Muscle of arm (tissue), 12 donors: ENCODE results near the gene LIPC. TPM values are rescaled to one million over a fixed set of nuclear protein-coding genes. Genes with fewer than 3 reads are reported as not detected.

Source experiments
- DNase-seq: peaks from one replicate; pipeline ENCODE4 v3.0.0-alpha.2; 2013
- polyA plus RNA-seq, 12 donors: library from polyadenylated mRNA; unstranded; fragments of 120-200 nt; gene quantifications; one replicate each; pipeline ENCODE4 v1.2.1, GENCODE V29; 2013; ENCODE audit not compliant: insufficient read length in 12 of 12

The LIPC gene
- polyA plus RNA-seq, 12 donors = 0.20 to 2.4 (median 0.48) TPM; not detected in 2

DNA sequence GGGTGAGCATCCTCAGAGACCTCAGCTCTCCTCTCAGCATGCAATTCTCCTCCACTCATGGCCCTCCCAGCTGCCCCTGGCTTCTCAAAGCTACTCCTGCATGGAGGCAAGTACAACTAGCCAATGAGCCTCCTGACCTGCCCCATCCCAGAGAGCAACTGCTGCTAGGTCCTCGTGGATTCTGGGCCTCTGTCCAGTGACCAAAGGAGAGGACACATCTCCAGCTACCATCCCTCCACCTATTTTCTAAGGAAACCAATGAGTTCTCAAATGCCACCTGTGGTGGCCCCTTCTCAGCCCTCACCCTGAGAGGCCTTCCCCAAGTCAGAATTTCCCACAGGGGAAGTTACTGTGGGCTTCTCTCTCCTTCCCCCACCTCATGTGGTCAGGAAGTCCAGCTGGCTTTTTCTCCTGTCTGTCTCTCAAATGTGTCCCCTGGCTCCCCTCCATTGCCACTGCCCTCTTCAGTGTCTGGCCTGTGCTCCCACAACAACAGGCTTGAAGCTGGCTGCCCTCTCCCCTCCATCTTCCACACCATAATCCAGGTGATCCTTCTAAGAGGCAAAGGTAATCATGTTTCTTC is 43.0 kb downstream of the LIPC start:
- no peak for DNase-seq

DNA sequence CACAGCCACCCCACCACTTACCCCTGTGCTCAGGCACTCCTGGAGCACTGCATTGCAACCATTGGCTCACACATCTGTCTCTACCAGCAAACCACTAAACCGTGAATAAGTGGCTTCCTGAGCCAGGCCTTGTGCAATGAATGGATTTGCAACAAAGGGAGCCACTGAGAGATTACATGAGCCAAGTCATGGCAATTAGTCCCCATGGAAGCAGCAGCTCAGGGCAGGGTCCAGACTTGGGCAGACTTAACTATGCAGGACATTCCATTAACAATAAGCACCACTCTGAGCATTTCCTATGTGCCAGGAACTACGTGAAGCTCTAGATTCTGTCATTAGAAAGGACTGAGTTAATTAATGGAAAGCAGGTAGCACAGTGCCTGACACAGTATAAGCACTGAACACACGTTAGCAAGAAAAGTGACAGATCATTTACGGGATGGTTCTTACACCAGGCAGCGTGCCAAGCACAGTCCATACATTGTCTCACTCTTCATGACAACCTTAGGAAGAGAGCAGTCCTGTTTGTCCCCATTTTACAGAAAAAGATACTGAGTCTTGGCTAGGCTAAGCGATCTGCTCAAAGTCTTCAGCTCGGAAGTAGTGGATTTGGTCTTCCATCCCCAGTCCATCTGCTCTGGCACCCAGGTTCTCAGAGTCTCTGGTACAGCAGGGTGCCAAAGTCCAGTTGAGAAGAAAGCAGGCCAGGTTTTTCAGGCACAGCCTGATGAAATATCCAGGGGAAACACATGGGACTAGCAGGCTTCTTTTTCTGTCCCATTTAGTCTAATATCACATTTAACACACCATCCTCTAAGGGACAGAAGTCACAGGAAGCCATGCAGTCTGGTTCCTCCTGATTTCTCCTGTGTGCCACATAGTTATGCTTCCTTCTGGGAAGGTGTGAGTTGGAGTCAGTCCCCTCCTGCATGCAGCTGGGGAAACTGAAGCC is 44.1 kb downstream of the LIPC start:
- DNase-seq = no peak

DNA sequence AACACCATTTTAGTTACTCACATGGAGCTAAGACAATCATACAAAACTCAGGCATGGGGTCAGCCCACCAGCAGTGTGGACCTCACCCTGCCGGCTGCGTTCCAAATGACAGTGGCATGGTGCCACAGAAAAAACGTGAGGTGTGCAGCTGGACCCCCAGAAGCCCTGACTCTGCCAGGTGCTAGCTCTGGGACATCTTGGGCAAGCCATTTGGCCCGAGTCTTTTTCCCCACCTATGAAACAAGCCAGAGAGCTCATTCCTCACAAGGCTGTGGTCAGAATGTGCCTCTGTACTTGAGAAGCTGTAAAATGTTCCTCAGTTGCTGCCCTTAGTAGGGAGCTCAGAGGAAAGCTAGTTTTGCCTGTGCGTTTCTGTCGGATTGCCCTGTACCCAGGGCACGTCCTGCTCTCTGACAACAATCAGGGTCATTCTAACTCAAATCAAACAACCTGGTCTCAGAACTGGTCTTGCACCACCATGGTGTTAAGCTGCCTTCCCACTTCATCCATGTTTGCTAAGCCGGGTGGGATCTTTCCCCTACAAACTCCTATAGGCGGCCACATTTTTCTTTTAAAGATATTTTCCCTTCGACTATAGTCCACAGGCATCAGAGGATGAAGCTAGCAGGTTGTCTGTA is 44.9 kb downstream of the LIPC start:
- no peak for DNase-seq

DNA sequence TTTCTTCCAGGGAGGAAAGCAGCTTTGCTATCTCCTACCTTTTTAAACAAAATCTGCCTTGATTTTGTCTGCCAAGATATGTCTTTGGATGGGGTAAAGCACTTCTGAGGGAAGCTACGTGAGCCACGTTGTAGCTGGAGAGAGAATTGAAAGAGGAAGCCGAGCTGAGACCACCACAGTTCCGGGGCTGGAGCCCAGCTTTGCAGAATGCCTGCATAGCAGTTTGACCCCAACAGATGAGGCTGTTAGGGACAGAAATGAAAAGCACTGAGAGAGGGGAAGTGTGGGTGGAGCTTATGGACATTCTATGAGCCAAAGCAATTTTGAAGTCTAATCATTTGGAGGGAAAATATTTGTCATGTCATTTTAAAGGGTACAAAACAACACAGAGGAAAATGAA is 45.4 kb downstream of the LIPC start:
- no peak for DNase-seq

DNA sequence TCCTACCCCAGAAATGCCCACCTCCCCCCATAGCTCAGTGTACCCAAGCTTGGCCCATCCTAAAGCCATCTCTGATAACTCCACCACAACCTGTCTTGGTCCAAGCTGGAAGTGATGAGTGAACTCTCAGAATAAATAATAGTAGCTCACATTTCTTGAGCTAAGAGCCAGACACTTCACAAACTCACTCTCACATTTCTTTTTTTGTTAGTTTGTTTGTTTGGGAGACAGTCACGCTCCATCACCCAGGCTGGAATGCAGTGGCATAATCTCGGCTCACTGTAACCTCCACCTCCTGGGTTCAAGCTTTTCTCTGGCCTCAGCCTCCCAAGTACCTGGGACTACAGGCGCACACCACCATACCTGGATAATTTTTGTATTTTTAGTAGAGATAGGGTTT is 46.2 kb downstream of the LIPC start:
- no peak for DNase-seq

DNA sequence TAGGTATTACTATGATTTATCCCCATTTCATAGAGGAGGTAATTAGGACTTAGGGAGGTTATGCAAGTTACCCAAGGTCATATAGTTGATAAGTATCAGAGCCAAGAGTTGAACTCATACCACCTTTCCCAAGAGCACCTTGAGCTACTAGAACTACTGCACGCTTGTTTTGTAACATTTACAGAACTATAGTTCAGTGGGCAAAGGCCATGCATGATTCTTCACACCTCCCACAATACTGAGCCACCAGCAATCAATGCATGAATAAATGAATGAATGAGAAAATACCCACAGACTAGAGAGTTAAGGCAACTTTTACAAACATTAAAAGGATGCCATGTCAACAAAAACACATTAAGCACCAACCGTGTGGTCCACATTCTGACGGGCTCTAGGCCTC is 46.8 kb downstream of the LIPC start:
- DNase-seq = no peak

DNA sequence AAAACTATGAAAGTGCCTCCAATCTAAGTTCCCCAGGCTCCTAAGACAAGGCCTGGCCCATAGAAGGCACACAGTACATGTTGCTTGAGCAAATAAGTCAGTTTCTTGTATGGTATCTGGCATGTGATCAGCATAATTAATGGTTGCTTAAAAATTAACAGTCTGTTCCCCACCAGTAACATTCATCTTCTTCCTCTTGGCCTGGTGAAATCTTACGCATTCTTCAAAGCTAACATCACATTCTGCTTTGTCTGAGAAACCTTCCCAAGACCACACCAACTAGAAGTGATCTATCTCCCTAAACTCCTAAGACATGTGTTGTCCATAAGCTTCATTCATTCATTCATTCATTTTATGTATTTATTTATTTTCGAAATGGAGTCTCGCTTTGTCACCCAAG is 48.1 kb downstream of the LIPC start:
- no peak for DNase-seq

DNA sequence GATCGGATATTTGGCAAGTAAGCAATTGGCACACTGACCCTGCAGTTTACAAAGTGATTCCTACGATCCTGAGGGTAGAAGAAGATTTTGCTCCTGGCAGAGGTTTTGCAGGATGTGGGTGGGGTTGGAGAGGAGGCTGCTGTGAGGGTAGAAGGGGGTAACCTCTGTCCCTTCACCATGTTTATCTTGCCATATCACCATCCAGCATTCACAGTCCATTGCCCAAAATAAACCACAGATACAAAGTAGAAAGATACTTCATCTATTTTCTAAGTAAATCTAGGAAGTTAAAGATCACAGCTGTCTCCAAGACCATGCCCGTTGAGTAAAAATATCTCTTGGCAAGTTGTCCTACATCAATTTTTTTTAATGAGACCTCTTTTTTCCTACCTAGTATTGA is 51.6 kb downstream of the LIPC start:
- DNase-seq = no peak

DNA sequence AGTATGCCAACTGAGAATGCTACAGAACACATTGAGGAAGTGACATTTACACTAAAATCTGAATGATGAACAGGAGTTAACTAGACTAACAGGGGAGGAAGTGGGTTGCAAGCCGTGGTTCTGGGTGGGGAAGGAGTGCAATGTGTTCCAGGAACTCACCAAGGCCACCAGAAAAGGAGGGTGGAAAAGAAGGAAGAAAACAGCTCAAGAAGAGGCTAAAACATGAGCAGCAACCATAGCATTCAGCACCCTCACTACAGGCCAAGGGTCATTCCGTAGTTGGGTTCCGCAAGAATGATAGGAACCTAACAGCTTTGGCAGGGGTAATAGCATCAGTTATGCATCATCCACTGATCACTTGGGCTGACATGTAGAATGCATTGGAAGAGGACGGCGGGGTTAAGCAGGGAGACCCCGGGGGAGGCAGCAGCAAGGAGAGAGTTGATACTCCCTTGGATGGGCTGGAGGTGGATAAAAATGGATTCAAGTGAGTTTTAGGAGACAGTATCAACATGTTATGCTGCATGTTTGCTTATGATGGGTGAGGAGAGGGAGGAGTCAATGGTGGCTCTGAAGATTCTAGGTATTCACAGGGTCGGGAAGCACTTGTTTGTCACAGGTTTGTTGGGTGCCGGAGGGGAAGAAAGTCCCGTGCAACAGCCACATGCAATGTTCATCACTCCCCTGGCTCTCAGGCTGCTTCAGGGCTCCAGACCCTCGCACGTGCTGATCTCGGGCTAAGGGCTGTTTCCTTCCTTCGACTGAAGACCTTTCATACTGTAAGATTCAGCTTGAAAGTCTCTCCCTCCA is 53.2 kb downstream of the LIPC start:
- DNase-seq = no peak

DNA sequence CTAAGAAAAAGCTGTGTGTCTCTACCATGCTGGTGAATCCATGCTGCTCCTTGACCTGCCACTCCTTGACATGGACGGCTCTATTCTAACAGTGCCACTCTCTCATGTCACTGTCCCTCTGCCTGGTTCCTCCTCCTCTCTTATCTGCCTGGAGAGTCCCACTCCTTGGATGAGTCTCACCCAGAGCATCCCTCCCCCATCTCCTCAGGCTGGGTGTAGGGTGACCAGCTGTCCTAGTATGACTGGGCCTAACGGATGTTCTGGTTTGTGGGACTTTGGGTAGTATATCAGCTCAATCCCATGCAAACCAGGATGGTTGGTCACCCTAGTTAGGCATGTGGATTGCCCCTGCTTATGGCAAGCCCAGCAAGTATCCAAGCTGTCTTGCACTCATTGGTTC is 54.3 kb downstream of the LIPC start:
- no peak for DNase-seq

DNA sequence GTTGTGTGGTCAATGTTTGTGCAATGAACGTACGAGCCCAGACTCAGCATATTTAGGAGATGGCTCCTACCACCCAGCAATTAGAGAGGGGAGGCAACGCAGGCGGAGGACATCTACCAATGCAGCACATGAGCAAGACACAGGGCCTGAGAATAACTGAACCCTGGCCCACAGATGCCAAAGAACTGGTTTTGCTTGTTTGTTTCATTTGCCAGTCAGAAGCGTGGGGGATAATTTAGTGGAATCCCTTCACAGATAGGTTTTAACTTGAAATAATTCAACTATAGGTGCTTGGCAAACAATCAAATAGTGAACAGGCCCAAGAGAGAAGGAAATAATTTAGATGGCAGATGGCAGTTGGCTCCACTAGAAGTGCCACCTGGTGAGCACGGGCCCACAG is 54.8 kb downstream of the LIPC start:
- no peak for DNase-seq

DNA sequence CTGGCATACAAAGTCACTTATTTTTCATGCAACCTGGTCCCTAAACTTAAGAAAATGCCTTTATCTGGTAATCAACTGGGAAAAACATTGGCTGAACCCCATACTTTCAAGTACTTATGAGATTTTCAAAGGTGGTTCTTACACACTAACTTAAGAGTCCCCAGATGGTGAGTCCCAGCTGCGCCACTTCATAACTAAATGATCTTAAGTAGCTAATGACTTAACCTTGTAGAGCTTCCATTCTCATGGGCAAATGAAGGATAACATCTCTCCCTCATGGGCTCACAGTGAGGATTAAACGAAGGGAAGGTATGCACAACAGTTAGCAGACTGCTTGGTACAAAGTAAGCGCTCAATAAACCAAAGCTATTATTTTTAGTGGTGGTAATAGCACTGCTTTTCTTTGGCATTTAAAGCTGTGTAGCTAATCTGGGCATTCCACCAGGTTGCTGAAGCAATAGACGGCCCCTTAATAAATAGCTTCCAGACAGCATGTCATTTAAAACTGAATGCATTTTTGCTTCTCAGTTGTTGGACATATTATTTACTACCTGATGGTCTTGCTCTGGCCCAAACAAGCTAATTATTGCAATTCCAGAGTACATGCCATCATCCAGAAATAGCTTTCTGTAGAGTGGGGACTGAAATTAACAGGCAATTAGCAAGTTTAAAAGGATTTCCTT is 55.4 kb downstream of the LIPC start:
- no peak for DNase-seq

DNA sequence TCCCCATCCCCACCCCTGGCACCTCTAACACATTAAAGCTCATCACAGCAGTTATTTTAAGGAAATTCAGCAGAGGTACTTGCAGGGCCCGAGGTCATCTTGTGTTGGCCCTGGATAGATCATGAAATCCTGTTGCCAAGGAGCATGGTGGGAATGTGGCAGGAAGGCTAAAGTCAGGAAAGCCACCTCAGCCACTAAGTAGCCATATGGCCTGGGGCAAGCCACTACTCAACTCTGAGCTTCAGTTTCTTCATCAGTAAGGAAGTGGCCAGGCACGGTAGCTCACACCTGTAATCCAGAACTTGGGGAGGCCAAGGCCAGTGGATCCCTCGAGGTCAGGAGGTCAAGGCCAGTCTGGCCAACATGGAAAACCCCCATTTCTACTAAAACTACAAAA is 55.9 kb downstream of the LIPC start:
- no peak for DNase-seq

DNA sequence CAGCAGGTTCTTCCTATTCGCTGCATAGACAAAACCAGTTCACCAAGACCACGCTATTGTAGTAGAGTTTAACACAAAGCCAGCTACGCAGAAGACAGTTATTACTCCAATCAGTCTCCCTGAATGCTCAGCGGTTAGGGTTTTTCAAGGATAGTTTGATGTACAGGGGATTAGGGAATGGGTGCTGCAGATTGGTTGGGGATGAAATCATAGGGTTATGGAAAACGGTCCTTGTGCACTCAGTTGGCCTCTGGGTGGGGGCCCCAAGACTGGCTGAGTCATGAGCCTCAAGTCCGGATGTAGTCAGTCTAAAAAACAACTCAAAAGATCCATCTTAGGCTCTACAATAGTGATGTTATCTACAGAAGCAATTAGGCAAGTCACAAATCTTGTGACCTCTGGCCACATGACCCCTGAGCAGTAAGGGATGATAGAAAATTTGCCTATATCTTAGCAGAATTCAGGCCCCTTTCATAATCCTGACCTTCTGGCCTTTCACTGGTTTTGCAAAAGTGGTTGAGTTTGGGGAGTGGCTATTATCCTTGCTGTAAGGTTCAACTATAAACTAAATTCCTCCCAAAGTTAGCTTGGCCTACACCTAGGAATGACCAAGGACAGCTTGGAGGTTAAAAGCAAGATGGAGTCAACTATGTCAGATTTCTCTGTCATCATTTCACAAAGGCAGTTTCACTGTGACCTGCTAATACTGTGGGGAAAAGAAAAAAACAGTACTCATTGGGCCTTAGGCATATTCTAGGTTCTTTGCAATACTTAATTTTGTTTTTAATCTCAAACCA is 57.7 kb downstream of the LIPC start:
- no peak for DNase-seq

DNA sequence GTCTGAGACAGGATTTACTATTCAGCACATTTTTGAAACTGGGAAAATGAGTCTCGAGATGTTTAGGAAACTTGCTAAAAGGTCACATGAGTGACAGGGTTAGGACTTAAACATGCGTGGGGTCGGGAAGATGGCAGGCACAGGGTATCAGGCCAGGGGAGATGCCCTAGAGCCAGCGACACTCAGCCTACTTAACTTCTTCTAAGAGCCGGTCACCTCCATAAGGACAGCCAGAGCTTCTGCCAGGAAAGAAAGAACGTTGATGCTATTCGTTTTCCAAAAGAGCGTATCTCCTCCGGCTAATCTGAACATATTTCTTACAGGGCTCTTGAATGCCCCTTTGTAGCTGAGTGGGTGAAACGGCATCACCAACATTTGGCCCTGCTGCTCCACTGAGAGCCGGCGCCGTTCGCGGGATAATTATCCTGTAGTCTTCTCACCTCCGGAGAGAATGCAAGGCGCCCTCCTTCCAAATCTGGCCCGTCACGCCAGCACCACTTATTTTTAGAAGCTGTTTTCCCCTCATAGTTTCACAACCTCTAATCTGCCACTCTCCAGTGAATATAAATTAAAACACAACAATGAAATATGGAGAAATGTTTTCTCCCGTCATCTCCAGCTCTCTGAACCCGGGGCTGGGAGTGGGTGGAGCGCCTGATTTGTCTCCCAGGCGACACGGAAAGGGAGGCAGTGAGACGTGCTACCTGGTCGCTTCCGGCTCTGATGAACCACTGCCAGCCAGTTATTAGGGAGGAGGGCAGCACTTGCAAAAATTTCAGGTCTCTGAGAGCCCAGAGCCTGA is 58.5 kb downstream of the LIPC start:
- no peak for DNase-seq

DNA sequence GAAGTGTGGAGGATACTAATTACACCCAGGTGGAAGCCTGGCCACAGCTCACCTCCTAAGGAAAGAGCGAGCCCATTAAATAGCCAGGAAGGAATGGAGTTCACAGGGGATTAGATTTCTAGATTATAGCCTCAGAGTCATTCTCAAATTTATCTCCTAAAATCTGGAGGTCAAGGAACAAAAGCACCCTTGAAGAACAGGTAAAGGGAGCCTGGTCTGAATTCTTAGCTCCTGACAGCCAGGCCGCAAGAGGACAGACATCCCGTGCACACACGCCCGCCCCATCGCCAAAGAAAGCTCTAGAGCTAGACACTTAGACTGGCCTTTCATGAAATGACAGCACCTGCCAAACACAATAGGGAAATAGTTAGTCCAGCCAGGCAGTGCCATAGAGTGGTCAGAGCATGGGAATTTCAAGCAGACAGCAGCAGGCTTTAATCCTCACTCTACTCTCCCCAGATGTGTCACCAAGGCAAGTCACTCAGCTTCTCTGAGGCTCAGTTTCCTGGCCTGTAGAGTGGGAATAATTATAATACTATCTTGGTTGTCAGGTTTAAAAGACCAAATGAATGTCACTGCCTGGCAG is 59.2 kb downstream of the LIPC start:
- no peak for DNase-seq

DNA sequence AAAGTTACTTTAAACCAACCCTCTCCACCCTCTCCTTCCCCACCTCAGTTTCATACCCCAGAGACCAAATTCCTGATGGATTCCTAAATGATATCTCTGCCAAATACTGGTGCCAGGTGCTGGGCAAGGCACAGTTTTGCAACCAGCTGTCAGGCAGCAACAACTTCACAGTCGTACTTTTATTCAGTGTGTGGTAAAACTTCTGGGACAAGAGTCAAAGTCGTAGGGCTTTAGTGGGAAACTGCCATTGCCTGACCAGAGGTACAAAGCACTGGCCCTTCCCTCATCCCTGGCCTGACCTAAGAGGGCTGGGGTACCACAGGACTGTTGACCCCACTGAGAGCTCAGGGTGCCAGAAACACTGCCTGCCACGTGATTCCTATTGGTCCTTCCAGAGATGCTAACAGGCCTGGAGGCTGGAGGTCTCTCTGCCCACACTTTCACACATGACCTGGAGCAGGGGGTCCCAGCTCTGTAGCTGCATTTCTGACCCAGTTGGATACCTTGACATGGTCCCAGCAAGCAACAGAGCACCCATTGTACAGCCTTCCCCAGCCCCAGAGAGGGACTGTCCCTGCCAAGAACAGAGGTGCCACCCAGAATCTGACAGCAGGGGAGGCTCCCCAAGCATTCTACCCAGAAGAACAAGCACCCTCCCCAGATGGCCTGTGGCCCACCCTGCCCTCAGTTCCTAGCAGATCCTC is 59.9 kb downstream of the LIPC start:
- no peak for DNase-seq

DNA sequence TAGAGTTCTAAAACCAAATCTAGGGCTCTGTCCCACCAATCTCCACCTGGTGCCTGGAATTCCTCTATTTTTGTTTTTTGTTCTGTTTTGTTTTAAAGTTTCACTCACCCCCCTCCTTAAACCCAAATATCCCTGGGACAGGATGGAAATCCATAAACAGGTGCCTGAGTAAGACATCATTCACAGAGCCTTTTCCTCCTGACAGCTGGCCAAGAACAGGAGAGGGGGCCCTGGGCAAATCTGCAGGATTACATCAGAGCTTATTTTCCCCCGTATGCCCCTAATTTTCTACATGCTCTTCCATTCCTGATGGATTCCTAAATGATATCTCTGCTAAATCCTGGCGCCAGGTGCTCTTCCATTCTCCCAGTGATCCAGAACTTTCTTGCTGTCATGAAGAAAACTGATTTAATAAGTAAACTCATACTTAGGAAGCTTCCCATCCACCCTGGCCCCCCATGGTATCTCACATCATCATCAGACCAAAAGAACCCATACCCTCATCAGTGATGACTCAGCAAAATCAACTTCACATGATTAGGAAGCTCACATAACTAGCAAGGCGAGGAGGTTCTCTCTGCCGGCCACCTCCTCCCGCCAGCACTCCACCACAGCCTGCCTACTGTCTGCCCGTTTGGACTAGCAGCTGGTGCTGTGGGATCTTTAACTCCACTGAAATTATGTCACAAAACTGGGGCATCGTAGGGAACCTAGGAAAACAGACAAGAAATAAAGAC is 61.0 kb downstream of the LIPC start:
- DNase-seq = no peak
